ENCODE measurements around the gene TCAP.
A peak's percentile ranks its signal among the peaks of the same experiment; 100 is the strongest.

- TF ChIP-seq CTCF (conservative IDR thresholded peaks at IDR 0.05; ENCODE audit: low read depth in 2 of 2): no peak
- TF ChIP-seq, protein P1, sequence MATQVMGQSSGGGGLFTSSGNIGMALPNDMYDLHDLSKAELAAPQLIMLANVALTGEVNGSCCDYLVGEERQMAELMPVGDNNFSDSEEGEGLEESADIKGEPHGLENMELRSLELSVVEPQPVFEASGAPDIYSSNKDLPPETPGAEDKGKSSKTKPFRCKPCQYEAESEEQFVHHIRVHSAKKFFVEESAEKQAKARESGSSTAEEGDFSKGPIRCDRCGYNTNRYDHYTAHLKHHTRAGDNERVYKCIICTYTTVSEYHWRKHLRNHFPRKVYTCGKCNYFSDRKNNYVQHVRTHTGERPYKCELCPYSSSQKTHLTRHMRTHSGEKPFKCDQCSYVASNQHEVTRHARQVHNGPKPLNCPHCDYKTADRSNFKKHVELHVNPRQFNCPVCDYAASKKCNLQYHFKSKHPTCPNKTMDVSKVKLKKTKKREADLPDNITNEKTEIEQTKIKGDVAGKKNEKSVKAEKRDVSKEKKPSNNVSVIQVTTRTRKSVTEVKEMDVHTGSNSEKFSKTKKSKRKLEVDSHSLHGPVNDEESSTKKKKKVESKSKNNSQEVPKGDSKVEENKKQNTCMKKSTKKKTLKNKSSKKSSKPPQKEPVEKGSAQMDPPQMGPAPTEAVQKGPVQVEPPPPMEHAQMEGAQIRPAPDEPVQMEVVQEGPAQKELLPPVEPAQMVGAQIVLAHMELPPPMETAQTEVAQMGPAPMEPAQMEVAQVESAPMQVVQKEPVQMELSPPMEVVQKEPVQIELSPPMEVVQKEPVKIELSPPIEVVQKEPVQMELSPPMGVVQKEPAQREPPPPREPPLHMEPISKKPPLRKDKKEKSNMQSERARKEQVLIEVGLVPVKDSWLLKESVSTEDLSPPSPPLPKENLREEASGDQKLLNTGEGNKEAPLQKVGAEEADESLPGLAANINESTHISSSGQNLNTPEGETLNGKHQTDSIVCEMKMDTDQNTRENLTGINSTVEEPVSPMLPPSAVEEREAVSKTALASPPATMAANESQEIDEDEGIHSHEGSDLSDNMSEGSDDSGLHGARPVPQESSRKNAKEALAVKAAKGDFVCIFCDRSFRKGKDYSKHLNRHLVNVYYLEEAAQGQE (IDR thresholded peaks at IDR 0.05; ENCODE audit: unreplicated experiment): no peak
- no peak for TF ChIP-seq ETS1 (IDR thresholded peaks at IDR 0.05)
- TF ChIP-seq EZH2 (IDR thresholded peaks at IDR 0.05; ENCODE audit: low read depth, unreplicated experiment): peak; percentile 25
- TF ChIP-seq NANOG (IDR thresholded peaks at IDR 0.05; ENCODE audit: borderline replicate concordance): no peak
- TF ChIP-seq POLR2AphosphoS5 (IDR thresholded peaks at IDR 0.05; ENCODE audit: low read depth): no peak
- no peak for TF ChIP-seq ZNF114 (CRISPR knock-in tag; IDR thresholded peaks at IDR 0.05)
- no peak for TF ChIP-seq EZH2phosphoT487 (IDR thresholded peaks at IDR 0.05; ENCODE audit: unreplicated experiment)
- no peak for TF ChIP-seq STAT1 (IDR thresholded peaks at IDR 0.05; ENCODE audit: unreplicated experiment)
- TF ChIP-seq ZNF331 (CRISPR knock-in tag; IDR thresholded peaks at IDR 0.05; ENCODE audit: low read depth): no peak
- no peak for TF ChIP-seq JUNB (IDR thresholded peaks at IDR 0.05; ENCODE audit: unreplicated experiment)
- TF ChIP-seq CREB1 (CRISPR knock-in tag; IDR thresholded peaks at IDR 0.05; ENCODE audit: low read depth): no peak
- TF ChIP-seq, protein P2, sequence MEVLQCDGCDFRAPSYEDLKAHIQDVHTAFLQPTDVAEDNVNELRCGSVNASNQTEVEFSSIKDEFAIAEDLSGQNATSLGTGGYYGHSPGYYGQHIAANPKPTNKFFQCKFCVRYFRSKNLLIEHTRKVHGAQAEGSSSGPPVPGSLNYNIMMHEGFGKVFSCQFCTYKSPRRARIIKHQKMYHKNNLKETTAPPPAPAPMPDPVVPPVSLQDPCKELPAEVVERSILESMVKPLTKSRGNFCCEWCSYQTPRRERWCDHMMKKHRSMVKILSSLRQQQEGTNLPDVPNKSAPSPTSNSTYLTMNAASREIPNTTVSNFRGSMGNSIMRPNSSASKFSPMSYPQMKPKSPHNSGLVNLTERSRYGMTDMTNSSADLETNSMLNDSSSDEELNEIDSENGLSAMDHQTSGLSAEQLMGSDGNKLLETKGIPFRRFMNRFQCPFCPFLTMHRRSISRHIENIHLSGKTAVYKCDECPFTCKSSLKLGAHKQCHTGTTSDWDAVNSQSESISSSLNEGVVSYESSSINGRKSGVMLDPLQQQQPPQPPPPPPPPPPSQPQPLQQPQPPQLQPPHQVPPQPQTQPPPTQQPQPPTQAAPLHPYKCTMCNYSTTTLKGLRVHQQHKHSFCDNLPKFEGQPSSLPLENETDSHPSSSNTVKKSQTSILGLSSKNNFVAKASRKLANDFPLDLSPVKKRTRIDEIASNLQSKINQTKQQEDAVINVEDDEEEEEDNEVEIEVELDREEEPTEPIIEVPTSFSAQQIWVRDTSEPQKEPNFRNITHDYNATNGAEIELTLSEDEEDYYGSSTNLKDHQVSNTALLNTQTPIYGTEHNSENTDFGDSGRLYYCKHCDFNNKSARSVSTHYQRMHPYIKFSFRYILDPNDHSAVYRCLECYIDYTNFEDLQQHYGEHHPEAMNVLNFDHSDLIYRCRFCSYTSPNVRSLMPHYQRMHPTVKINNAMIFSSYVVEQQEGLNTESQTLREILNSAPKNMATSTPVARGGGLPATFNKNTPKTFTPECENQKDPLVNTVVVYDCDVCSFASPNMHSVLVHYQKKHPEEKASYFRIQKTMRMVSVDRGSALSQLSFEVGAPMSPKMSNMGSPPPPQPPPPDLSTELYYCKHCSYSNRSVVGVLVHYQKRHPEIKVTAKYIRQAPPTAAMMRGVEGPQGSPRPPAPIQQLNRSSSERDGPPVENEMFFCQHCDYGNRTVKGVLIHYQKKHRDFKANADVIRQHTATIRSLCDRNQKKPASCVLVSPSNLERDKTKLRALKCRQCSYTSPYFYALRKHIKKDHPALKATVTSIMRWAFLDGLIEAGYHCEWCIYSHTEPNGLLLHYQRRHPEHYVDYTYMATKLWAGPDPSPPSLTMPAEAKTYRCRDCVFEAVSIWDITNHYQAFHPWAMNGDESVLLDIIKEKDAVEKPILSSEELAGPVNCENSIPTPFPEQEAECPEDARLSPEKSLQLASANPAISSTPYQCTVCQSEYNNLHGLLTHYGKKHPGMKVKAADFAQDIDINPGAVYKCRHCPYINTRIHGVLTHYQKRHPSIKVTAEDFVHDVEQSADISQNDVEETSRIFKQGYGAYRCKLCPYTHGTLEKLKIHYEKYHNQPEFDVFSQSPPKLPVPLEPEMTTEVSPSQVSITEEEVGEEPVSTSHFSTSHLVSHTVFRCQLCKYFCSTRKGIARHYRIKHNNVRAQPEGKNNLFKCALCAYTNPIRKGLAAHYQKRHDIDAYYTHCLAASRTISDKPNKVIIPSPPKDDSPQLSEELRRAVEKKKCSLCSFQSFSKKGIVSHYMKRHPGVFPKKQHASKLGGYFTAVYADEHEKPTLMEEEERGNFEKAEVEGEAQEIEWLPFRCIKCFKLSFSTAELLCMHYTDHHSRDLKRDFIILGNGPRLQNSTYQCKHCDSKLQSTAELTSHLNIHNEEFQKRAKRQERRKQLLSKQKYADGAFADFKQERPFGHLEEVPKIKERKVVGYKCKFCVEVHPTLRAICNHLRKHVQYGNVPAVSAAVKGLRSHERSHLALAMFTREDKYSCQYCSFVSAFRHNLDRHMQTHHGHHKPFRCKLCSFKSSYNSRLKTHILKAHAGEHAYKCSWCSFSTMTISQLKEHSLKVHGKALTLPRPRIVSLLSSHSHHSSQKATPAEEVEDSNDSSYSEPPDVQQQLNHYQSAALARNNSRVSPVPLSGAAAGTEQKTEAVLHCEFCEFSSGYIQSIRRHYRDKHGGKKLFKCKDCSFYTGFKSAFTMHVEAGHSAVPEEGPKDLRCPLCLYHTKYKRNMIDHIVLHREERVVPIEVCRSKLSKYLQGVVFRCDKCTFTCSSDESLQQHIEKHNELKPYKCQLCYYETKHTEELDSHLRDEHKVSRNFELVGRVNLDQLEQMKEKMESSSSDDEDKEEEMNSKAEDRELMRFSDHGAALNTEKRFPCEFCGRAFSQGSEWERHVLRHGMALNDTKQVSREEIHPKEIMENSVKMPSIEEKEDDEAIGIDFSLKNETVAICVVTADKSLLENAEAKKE (CRISPR knock-in tag; IDR thresholded peaks at IDR 0.05): no peak
Measured at GRCh38 chr17:39629494-39629880, 35.7 kb upstream of the TCAP start.
